Aorta (tissue), 5 donors: Measurements from ENCODE around the gene SGIP1. TPM values are rescaled to one million over a fixed set of nuclear protein-coding genes. Genes with fewer than 3 reads are reported as not detected.

Source experiments
- ATAC-seq: fragments of 200-7000 bp; cut with Tn5 transposase; one replicate; pipeline ENCODE4 v1.9.1; 2022; ENCODE audit warnings: moderate library complexity; ENCODE audit not compliant: low FRiP score
- DNase-seq, 2 donors: peaks; one replicate each; pipeline ENCODE4 v3.0.0-alpha.2; 2020
- H3K27ac ChIP-seq, 2 donors: one replicate each; pipeline ENCODE4 v1.5.1; 2013; ENCODE audit warnings: low read length in 2 of 2, mild to moderate bottlenecking in 2 of 2, moderate library complexity in 2 of 2, control low read depth in 1 of 2, inconsistent platforms in 1 of 2, low read depth in 1 of 2
- H3K27me3 ChIP-seq, 2 donors: one replicate each; pipeline ENCODE4 v1.6.1; 2013; ENCODE audit warnings: control low read depth in 1 of 2, low read length in 1 of 2, mild to moderate bottlenecking in 1 of 2, moderate library complexity in 1 of 2; ENCODE audit not compliant: insufficient read depth in 2 of 2, control insufficient read depth in 1 of 2
- H3K36me3 ChIP-seq, 2 donors: one replicate each; pipeline ENCODE4 v1.6.1; 2013; ENCODE audit warnings: control low read depth in 1 of 2, low read length in 1 of 2, mild to moderate bottlenecking in 1 of 2; ENCODE audit not compliant: insufficient read depth in 2 of 2, control insufficient read depth in 1 of 2
- H3K4me1 ChIP-seq, 2 donors: one replicate each; pipeline ENCODE4 v1.6.1; 2013; ENCODE audit warnings: low read length in 2 of 2, control low read depth in 1 of 2, mild to moderate bottlenecking in 1 of 2, moderate library complexity in 1 of 2; ENCODE audit not compliant: insufficient read depth in 2 of 2, control insufficient read depth in 1 of 2
- H3K4me3 ChIP-seq, 2 donors: one replicate each; pipeline ENCODE4 v1.5.1; 2013; ENCODE audit warnings: low read length in 2 of 2, control low read depth in 1 of 2, mild to moderate bottlenecking in 1 of 2
- H3K9me3 ChIP-seq: one replicate; pipeline ENCODE4 v1.6.1; 2013; ENCODE audit warnings: mild to moderate bottlenecking, low read length; ENCODE audit not compliant: control insufficient read depth
- WGBS, 2 donors: extraction: QIAGEN DNeasy Blood & Tissue Kit; methylation state at CpG; one replicate each; pipeline ENCODE4 v1.1.7; 2013; 5-methylcytosine and 5-hydroxymethylcytosine counted together
- intact Hi-C, 2 donors: fragments of 100-400 bp; cut with DNase I; formaldehyde crosslinking; loops; one replicate each; pipeline versions ENCODE4 v1.14.2 to v1.15.0; 2022
- polyA plus RNA-seq, 2 donors: library from polyadenylated mRNA; stranded (reverse); fragments of 200-250 nt; gene quantifications; one replicate each; pipeline ENCODE4 v1.2.3, GENCODE V29; 2013
- total RNA-seq, 2 donors: library from RNA; stranded (reverse); fragmentation: NEBNext Ultra II Directional; extraction: Animal tissue kit (Norgen Biotek cat#: 25700); gene quantifications; one replicate each; pipeline ENCODE4 v1.2.1, GENCODE V29; 2021
- donor health status: healthy with polysubstance abuse.
- donor health status: Bipolar disorder and iron deficiency.
- donor health status: DM: no; HTN: no; CAD: no.
- donor health status: DM: no; HTN: no; CAD: no.
- donor health status: DM: yes; HTN: yes; CAD: no.

Gene SGIP1
- total and polyA plus RNA-seq, 4 donors = 10.9 to 73.2 (median 58.3) TPM

DNA sequence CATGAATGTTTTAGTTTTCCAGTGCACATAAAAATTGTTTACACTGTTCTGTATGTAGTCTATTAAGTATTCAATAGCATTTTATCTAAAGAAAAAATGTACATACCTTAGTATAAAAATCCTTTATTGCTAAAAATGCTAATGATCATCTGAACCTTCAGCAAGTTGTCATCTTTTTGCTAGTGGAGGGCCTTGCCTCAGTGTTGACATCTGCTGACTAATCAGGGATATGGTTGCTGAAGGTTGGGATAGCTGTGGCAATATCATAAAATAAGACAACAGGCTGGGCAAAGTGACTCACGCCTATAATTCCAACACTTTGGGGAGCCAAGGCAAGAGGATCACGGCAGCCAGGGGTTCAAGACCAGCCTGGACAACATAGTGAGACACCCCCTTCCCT, 227.3 kb downstream of the SGIP1 start:
- ATAC-seq (no peak), DNase-seq (no peak)
- intact Hi-C loops = loop anchor here (10.0 kb wide), 2 partner anchors 234 to 394 kb away; no protein-coding TSS in a partner anchor
- no peaks in the 10 kb centered on the region for H3K9me3 ChIP-seq
- H3K4me1 ChIP-seq = no peaks in the 10 kb centered on the region
- no peaks in the 10 kb centered on the region for H3K36me3 ChIP-seq
- no peak overlapping the region for H3K27ac ChIP-seq
- no peaks in the 10 kb centered on the region for H3K27me3 ChIP-seq
- WGBS, 2 donors = 93 to 98% methylated on average over 2 of the region's 2 CpGs
- no peak overlapping the region for H3K4me3 ChIP-seq

GRCh38 chr1:66764994-66765578, 231.1 kb downstream of the SGIP1 start:
- ATAC-seq (no peak), DNase-seq (no peak)
- Histone ChIP-seq H3K36me3 (no peaks in the 10 kb centered on the region), H3K27me3 (no peaks in the 10 kb centered on the region), H3K27ac (no peak overlapping the region), H3K4me3 (no peak overlapping the region), H3K9me3 (no peaks in the 10 kb centered on the region), H3K4me1 (no peaks in the 10 kb centered on the region)
- intact Hi-C loops = loop anchor here (5.0 to 10.0 kb wide), 3 partner anchors 230 to 390 kb away; no protein-coding TSS in a partner anchor
- 14 to 16% methylated on average over 3 of the region's 3 CpGs for WGBS, 2 donors

- Histone ChIP-seq H3K4me3 (no peak overlapping the region), H3K4me1 (no peaks in the 10 kb centered on the region), H3K27me3 (no peaks in the 10 kb centered on the region), H3K36me3 (no peaks in the 10 kb centered on the region), H3K27ac (no peak overlapping the region), H3K9me3 (no peaks in the 10 kb centered on the region)
- DNase-seq (no peak), ATAC-seq (no peak)
- intact Hi-C loops = loop anchor here (5.0 to 10.0 kb wide), 3 partner anchors 227 to 387 kb away; no protein-coding TSS in a partner anchor
Measured at GRCh38 chr1:66767626-66768025, 233.7 kb downstream of the SGIP1 start.

DNA sequence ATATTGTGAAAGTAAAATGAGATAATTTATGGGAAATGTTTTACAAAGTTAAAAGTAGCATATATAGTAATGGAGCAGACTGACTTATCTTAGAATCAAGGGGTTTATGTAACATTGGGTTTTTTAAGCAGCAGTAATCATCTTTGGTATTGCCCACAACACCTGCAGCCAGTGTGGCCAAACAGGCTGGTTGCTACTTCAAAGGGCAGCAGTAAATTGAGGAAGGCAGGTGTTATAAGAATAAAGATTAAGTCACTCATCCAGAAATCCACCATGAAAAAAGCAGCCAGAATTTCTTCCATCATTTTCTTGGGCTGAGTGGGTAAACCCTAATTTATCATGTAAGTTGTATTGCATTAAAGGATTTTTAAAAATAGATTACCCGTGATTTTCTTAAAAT, 235.0 kb downstream of the SGIP1 start:
- Histone ChIP-seq H3K9me3 (no peaks in the 10 kb centered on the region), H3K36me3 (no peaks in the 10 kb centered on the region), H3K4me3 (no peak overlapping the region), H3K27ac (no peak overlapping the region), H3K27me3 (no peaks in the 10 kb centered on the region), H3K4me1 (no peaks in the 10 kb centered on the region)
- intact Hi-C loops = loop anchor here (5.0 to 10.0 kb wide), 3 partner anchors 226 to 386 kb away; no protein-coding TSS in a partner anchor
- WGBS, 2 donors = 59 to 76% methylated on average over 1 of the region's 1 CpG
- ATAC-seq = no peak
- no peak for DNase-seq

DNA sequence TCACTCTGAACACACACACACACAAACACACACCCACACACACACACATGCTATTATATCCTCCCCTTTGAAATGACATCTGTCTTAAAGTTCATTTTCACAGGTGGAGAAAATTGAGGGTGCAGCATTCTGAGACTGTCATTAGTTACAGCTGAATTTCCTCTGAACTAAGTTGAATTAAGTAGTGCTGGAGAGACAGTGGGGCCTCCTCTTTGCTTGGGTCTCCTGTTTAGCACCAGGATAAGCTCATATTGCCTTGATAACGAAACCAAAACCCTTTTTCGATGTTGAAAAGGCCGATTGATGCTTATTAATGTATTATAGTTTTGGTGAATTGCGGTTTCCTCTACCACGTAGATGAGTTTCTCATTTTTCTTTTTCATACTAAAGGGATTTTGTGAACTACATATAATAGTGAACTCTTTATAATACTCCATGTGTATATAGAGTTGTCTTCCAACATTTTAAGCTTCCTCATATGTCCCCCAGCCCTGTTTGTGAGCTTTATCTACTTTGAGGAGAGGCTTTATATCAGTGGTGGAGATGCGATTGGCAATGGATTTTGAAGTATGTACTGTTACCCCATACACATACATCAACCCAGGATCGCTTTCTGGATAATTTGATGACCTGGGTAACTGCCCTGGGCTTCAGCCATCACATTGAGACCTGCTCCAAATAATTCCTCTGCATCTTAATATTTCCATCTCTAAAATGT, 235.7 kb downstream of the SGIP1 start:
- ATAC-seq (no peak), DNase-seq (no peak)
- no peaks in the 10 kb centered on the region for H3K36me3 ChIP-seq
- H3K9me3 ChIP-seq = no peaks in the 10 kb centered on the region
- H3K27me3 ChIP-seq = peaks cover 0 to 2% of the 10 kb centered on the region in 2 donors
- intact Hi-C loops = loop anchor here (5.0 to 10.0 kb wide), 3 partner anchors 225 to 385 kb away; no protein-coding TSS in a partner anchor
- no peak overlapping the region for H3K27ac ChIP-seq
- H3K4me1 ChIP-seq = no peaks in the 10 kb centered on the region
- 92 to 93% methylated on average over 7 of the region's 7 CpGs for WGBS, 2 donors
- no peak overlapping the region for H3K4me3 ChIP-seq

GRCh38 chr1:66770240-66770639, 236.3 kb downstream of the SGIP1 start:
- intact Hi-C loops = no loop called here

GRCh38 chr1:66770694-66771093, 236.7 kb downstream of the SGIP1 start:
- no peaks in the 10 kb centered on the region for H3K4me1 ChIP-seq
- no peaks in the 10 kb centered on the region for H3K9me3 ChIP-seq
- intact Hi-C loops = no loop called here
- no peaks in the 10 kb centered on the region for H3K36me3 ChIP-seq
- ATAC-seq (no peak), DNase-seq (no peak)
- H3K27me3 ChIP-seq = peaks cover 0 to 2% of the 10 kb centered on the region in 2 donors
- no peak overlapping the region for H3K4me3 ChIP-seq
- 88 to 91% methylated on average over 4 of the region's 4 CpGs for WGBS, 2 donors
- no peak overlapping the region for H3K27ac ChIP-seq

More at GRCh38 chr1:66770240-66770639, 236.3 kb downstream of the SGIP1 start:
- ATAC-seq = no peak
- no peak overlapping the region for H3K4me3 ChIP-seq
- H3K36me3 ChIP-seq = no peaks in the 10 kb centered on the region
- no peak overlapping the region for H3K27ac ChIP-seq
- H3K4me1 ChIP-seq = no peaks in the 10 kb centered on the region
- WGBS, 2 donors = 97% methylated on average over 2 of the region's 2 CpGs
- DNase-seq = no peak
- no peaks in the 10 kb centered on the region for H3K9me3 ChIP-seq
- peaks cover 0 to 2% of the 10 kb centered on the region in 2 donors for H3K27me3 ChIP-seq

GRCh38 chr1:66773227-66773626, 239.3 kb downstream of the SGIP1 start:
- H3K36me3 ChIP-seq = no peaks in the 10 kb centered on the region
- ATAC-seq = no peak
- intact Hi-C loops = no loop called here
- no peaks in the 10 kb centered on the region for H3K4me1 ChIP-seq
- H3K4me3 ChIP-seq = no peak overlapping the region
- peaks cover 0 to 2% of the 10 kb centered on the region in 2 donors for H3K27me3 ChIP-seq
- H3K9me3 ChIP-seq = no peaks in the 10 kb centered on the region
- 95 to 96% methylated on average over 2 of the region's 2 CpGs for WGBS, 2 donors
- DNase-seq = no peak
- no peak overlapping the region for H3K27ac ChIP-seq

GRCh38 chr1:66774438-66774837, 240.5 kb downstream of the SGIP1 start:
- no peaks in the 10 kb centered on the region for H3K36me3 ChIP-seq
- H3K4me1 ChIP-seq = no peaks in the 10 kb centered on the region
- no peak for DNase-seq
- 64 to 69% methylated on average over 2 of the region's 2 CpGs for WGBS, 2 donors
- no peak overlapping the region for H3K4me3 ChIP-seq
- no peak for ATAC-seq
- no peaks in the 10 kb centered on the region for H3K9me3 ChIP-seq
- peaks cover 0 to 2% of the 10 kb centered on the region in 2 donors for H3K27me3 ChIP-seq
- H3K27ac ChIP-seq = no peak overlapping the region
- intact Hi-C loops = no loop called here
